Testis (tissue), 3 donors: Measurements from ENCODE around the gene ZNF100. TPM values are rescaled to one million over a fixed set of nuclear protein-coding genes. Genes with fewer than 3 reads are reported as not detected.

Experiments used
- DNase-seq: peaks from one replicate; pipeline ENCODE4 v3.0.0-alpha.2; 2019
- H3K27ac ChIP-seq, 2 donors: fragments of 200-600 bp; sonication (generic); one replicate each; pipeline ENCODE4 v1.5.1; 2019
- H3K27me3 ChIP-seq: fragments of 200-600 bp; sonication (generic); one replicate; pipeline ENCODE4 v1.5.1; 2019
- H3K36me3 ChIP-seq: fragments of 200-600 bp; sonication (generic); one replicate; pipeline ENCODE4 v1.5.1; 2017; ENCODE audit warnings: low read depth; ENCODE audit errors: missing control alignments
- H3K4me1 ChIP-seq: fragments of 200-600 bp; sonication (generic); one replicate; pipeline ENCODE4 v1.5.1; 2019
- H3K4me3 ChIP-seq, 2 donors: fragments of 200-600 bp; sonication (generic); one replicate each; pipeline ENCODE4 v1.5.1; 2017 to 2019
- H3K9me3 ChIP-seq: fragments of 200-600 bp; sonication (generic); one replicate; pipeline ENCODE4 v1.5.1; 2017
- POLR2A ChIP-seq: fragments of 450-650 bp; IDR thresholded peaks from one replicate; pipeline ENCODE4 v1.6.1; 2017; ENCODE audit warnings: antibody characterized with exemption, mild to moderate bottlenecking, moderate library complexity
- WGBS, 2 donors: methylation state at CpG; one replicate each; pipeline ENCODE4 v1.1.5; 2018; 5-methylcytosine and 5-hydroxymethylcytosine counted together
- intact Hi-C: fragments of 100-400 bp; cut with DNase I; formaldehyde crosslinking; loops from one replicate; pipeline ENCODE4 v1.15.1; 2023; ENCODE audit warnings: low total_unique reads
- polyA plus RNA-seq: library from polyadenylated mRNA; stranded (reverse); fragments of 350-450 nt; fragmentation: Illumina TruSeq; extraction: RNeasy Lipid Tissue Mini Kit (QIAGEN cat#74804); gene quantifications from one replicate; pipeline ENCODE4 v1.2.3, GENCODE V29; 2014; ENCODE audit warnings: low read depth, low replicate concordance; ENCODE audit not compliant: insufficient read depth
- total RNA-seq, 2 donors: library from RNA; depleted of rRNA; stranded (reverse); fragments of >200 nt; gene quantifications; one replicate each; pipeline ENCODE4 v1.2.3, GENCODE V29; 2016
- TF ChIP-seq, protein P1 (sequence below), 3 experiments: fragments of 450-650 bp in 2 of 3; fragments of 200-600 bp in 1 of 3; sonication (generic) in 1 of 3; IDR thresholded peaks; one replicate each; pipeline ENCODE4 v1.5.1; 2016 to 2019; ENCODE audit warnings: antibody characterized with exemption in 3 of 3, mild to moderate bottlenecking in 2 of 3, moderate library complexity in 1 of 3

The ZNF100 gene
- total and polyA plus RNA-seq, 3 donors from 2014 or later, result 9.9 to 20.3 (median 15.4) TPM

DNA sequence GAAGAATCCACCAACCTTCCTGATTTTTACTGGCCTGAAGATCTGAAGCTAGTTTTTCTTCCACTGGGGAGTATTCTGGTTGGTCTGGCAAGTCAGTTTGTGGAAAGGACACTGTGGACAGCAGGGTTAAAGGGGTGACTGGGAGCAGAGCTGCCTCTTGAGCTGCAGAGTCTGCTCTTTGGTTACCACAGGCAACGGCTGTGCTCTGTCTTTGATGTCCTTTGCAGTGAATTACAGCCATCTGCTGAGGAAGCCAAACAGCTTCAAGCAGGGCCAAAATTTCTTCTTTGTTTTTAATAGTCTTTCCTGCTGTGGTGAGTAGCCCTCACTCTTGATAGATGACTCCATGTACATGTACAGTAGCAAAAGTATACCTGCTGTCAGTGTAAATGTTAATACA is 75.7 kb downstream of the ZNF100 start:
- no peaks in the 10 kb centered on the region for H3K9me3 ChIP-seq
- H3K27me3 ChIP-seq, result no peaks in the 10 kb centered on the region
- WGBS, 2 donors, result 19 to 31% methylated on average over 1 of the region's 1 CpG
- TF ChIP-seq POLR2A, result no peak
- TF ChIP-seq, protein P1, sequence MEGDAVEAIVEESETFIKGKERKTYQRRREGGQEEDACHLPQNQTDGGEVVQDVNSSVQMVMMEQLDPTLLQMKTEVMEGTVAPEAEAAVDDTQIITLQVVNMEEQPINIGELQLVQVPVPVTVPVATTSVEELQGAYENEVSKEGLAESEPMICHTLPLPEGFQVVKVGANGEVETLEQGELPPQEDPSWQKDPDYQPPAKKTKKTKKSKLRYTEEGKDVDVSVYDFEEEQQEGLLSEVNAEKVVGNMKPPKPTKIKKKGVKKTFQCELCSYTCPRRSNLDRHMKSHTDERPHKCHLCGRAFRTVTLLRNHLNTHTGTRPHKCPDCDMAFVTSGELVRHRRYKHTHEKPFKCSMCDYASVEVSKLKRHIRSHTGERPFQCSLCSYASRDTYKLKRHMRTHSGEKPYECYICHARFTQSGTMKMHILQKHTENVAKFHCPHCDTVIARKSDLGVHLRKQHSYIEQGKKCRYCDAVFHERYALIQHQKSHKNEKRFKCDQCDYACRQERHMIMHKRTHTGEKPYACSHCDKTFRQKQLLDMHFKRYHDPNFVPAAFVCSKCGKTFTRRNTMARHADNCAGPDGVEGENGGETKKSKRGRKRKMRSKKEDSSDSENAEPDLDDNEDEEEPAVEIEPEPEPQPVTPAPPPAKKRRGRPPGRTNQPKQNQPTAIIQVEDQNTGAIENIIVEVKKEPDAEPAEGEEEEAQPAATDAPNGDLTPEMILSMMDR (IDR thresholded peaks at IDR 0.05), result no peak
- no peak overlapping the region for H3K27ac ChIP-seq
- no peak for DNase-seq
- no peaks in the 10 kb centered on the region for H3K4me1 ChIP-seq
- intact Hi-C loops, result no loop called here
- no peaks in the 10 kb centered on the region for H3K36me3 ChIP-seq
- no peak overlapping the region for H3K4me3 ChIP-seq

- no peaks in the 10 kb centered on the region for H3K27me3 ChIP-seq
- H3K4me3 ChIP-seq, result no peak overlapping the region
- no peaks in the 10 kb centered on the region for H3K9me3 ChIP-seq
- no peaks in the 10 kb centered on the region for H3K4me1 ChIP-seq
- WGBS, 2 donors, result 83 to 89% methylated on average over 3 of the region's 3 CpGs
- DNase-seq, result no peak
- no peaks in the 10 kb centered on the region for H3K36me3 ChIP-seq
- no peak for TF ChIP-seq POLR2A
- TF ChIP-seq, protein P1 (IDR thresholded peaks at IDR 0.05), result no peak
- intact Hi-C loops, result no loop called here
- H3K27ac ChIP-seq, result no peak overlapping the region
Observed at GRCh38 chr19:21688464-21688863, 78.9 kb downstream of the ZNF100 start.

DNA sequence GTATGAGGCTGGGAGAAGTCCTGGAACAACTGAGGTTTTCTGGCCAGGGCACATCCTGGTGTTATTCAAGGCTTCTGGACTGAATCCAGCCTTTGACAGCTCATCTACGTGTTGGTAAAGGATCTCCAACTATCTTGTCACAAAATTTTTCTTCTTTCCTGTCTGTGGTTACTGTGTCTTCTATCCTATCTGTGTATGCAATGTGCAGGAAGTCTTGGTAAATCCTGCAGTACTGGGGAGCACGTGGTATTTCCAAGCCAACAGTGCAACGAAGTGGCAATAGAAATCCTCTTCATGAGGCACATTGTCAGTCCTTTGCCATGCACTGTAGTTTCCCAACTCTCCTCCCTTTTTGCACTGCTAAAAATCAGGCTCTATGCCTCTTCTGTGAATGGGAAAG is 86.7 kb downstream of the ZNF100 start:
- H3K9me3 ChIP-seq, result no peaks in the 10 kb centered on the region
- 72 to 75% methylated on average over 3 of the region's 3 CpGs for WGBS, 2 donors
- DNase-seq, result no peak
- intact Hi-C loops, result no loop called here
- H3K4me3 ChIP-seq, result no peak overlapping the region
- no peaks in the 10 kb centered on the region for H3K27me3 ChIP-seq
- no peaks in the 10 kb centered on the region for H3K36me3 ChIP-seq
- H3K27ac ChIP-seq, result no peak overlapping the region
- TF ChIP-seq POLR2A, result no peak
- TF ChIP-seq, protein P1 (IDR thresholded peaks at IDR 0.05), result no peak
- H3K4me1 ChIP-seq, result no peaks in the 10 kb centered on the region

GRCh38 chr19:21680026-21680425 is 87.4 kb downstream of the ZNF100 start:
- Histone ChIP-seq H3K4me3 (no peak overlapping the region), H3K9me3 (no peaks in the 10 kb centered on the region), H3K4me1 (no peaks in the 10 kb centered on the region), H3K27me3 (no peaks in the 10 kb centered on the region), H3K36me3 (no peaks in the 10 kb centered on the region), H3K27ac (no peak overlapping the region)
- TF ChIP-seq POLR2A, result no peak
- TF ChIP-seq, protein P1 (IDR thresholded peaks at IDR 0.05), result no peak
- intact Hi-C loops, result no loop called here
- 89 to 91% methylated on average over 5 of the region's 5 CpGs for WGBS, 2 donors
- DNase-seq, result no peak

GRCh38 chr19:21677696-21678418 is 89.5 kb downstream of the ZNF100 start:
- no peak overlapping the region for H3K27ac ChIP-seq
- peak overlapping the region; percentile 41 for H3K4me3 ChIP-seq
- DNase-seq, result peak; percentile 33
- WGBS, 2 donors, result 31 to 69% methylated on average over 26 to 38 of the region's 38 CpGs
- H3K4me1 ChIP-seq, result no peaks in the 10 kb centered on the region
- TF ChIP-seq, protein P1 (IDR thresholded peaks at IDR 0.05), result no peak
- TF ChIP-seq POLR2A, result no peak
- no peaks in the 10 kb centered on the region for H3K27me3 ChIP-seq
- no peaks in the 10 kb centered on the region for H3K9me3 ChIP-seq
- H3K36me3 ChIP-seq, result no peaks in the 10 kb centered on the region
- intact Hi-C loops, result no loop called here
